Keratinocyte (primary cell): ENCODE results near the gene SYK. TPM values are rescaled to one million over a fixed set of nuclear protein-coding genes. Genes with fewer than 3 reads are reported as not detected.

Source experiments
- DNase-seq: peaks from one replicate; pipeline ENCODE4 v3.0.0-alpha.2; 2011; ENCODE audit warnings: low read depth, missing footprints, low spot score
- FAIRE-seq: peaks from 2 replicates; lab custom pipeline; 2011; peaks lifted over from hg19 to GRCh38; lab: Jason Lieb, UNC
- H2AFZ ChIP-seq: 2 replicates; pipeline ENCODE4 v1.6.0; 2012; ENCODE audit warnings: low read length, control low read depth, inconsistent platforms; ENCODE audit not compliant: control insufficient read depth
- H3K27ac ChIP-seq: 2 replicates; pipeline ENCODE4 v1.5.1; 2011; ENCODE audit warnings: low read length; ENCODE audit not compliant: control insufficient read depth, insufficient read depth
- H3K27me3 ChIP-seq: 3 replicates; pipeline ENCODE4 v1.6.0; 2011; ENCODE audit warnings: low read length; ENCODE audit not compliant: control insufficient read depth, insufficient read depth; ENCODE audit errors: extremely low read depth
- H3K36me3 ChIP-seq, 2 experiments: 2 replicates in 1 of 2; 3 replicates in 1 of 2; pipeline ENCODE4 v1.5.1; 2011; ENCODE audit warnings: low read length in 2 of 2, mild to moderate bottlenecking in 1 of 2; ENCODE audit not compliant: control insufficient read depth in 2 of 2, insufficient read depth in 2 of 2; ENCODE audit errors: extremely low read depth in 1 of 2
- H3K4me1 ChIP-seq: 3 replicates; pipeline ENCODE4 v1.5.1; 2011; ENCODE audit warnings: low read length; ENCODE audit not compliant: control insufficient read depth, insufficient read depth; ENCODE audit errors: extremely low read depth
- H3K4me2 ChIP-seq: 3 replicates; pipeline ENCODE4 v1.6.0; 2011; ENCODE audit warnings: low read depth, low read length; ENCODE audit not compliant: control insufficient read depth, insufficient read depth; ENCODE audit errors: extremely low read depth
- H3K4me3 ChIP-seq, 3 experiments: fragments of 200-600 bp in 1 of 3; sonication (generic) in 1 of 3; 2 replicates in 2 of 3; 3 replicates in 1 of 3; pipeline ENCODE4 v1.5.1; 2011 to 2016; ENCODE audit warnings: low read length in 3 of 3, mild to moderate bottlenecking in 3 of 3, control low read depth in 2 of 3, inconsistent platforms in 1 of 3, low read depth in 1 of 3, mixed read lengths in 1 of 3, mixed run types in 1 of 3, moderate library complexity in 1 of 3; ENCODE audit not compliant: control insufficient read depth in 2 of 3, insufficient read depth in 2 of 3; ENCODE audit errors: extremely low read depth in 1 of 3
- H3K79me2 ChIP-seq: 2 replicates; pipeline ENCODE4 v1.6.0; 2012; ENCODE audit warnings: low read length; ENCODE audit not compliant: control insufficient read depth, insufficient read depth
- H3K9ac ChIP-seq: 3 replicates; pipeline ENCODE4 v1.6.0; 2011; ENCODE audit warnings: low read length; ENCODE audit not compliant: control insufficient read depth, insufficient read depth; ENCODE audit errors: extremely low read depth
- H3K9me1 ChIP-seq: 3 replicates; pipeline ENCODE4 v1.6.0; 2011; ENCODE audit warnings: low read length; ENCODE audit not compliant: control insufficient read depth, insufficient read depth; ENCODE audit errors: extremely low read depth
- H3K9me3 ChIP-seq: 2 replicates; pipeline ENCODE4 v1.5.1; 2012; ENCODE audit warnings: low read depth, low read length; ENCODE audit not compliant: control insufficient read depth
- H4K20me1 ChIP-seq: 3 replicates; pipeline ENCODE4 v1.6.0; 2011; ENCODE audit warnings: low read length; ENCODE audit not compliant: control insufficient read depth, insufficient read depth; ENCODE audit errors: extremely low read depth
- CTCF ChIP-seq, 3 experiments: IDR thresholded peaks in 1 of 3; conservative IDR thresholded peaks in 1 of 3; optimal IDR thresholded peaks in 1 of 3; 2 replicates in 2 of 3; 3 replicates in 1 of 3; pipeline versions ENCODE3 to v1.5.1; 2011; ENCODE audit warnings: low read length in 3 of 3, mild to moderate bottlenecking in 3 of 3, moderate library complexity in 2 of 3, control low read depth in 1 of 3, inconsistent platforms in 1 of 3; ENCODE audit not compliant: insufficient read depth in 2 of 3; ENCODE audit errors: extremely low read depth in 1 of 3
- EZH2 ChIP-seq: IDR thresholded peaks from one replicate; pipeline ENCODE4 v1.6.1; 2012; ENCODE audit warnings: inconsistent platforms, mild to moderate bottlenecking, low read length, moderate library complexity
- dilution Hi-C: fragments of 300-500 bp; cut with MboI; formaldehyde crosslinking; loops from one replicate; pipeline ENCODE4 v1.7.0; 2020; ENCODE audit warnings: low sequenced_read_pairs; ENCODE audit not compliant: extremely low pct_ligation_motif_present
- polyA plus RNA-seq, 5 experiments: library from polyadenylated mRNA; depleted of rRNA in 3 of 5; stranded (reverse) in 3 of 5; stranded (forward) in 1 of 5; unstranded in 1 of 5; fragments of >200 nt; gene quantifications; 1 replicate in 1 of 5; 2 replicates in 3 of 5; 3 replicates in 1 of 5; pipeline versions ENCODE4 v1.2.1 to v1.2.3, GENCODE V29; 2011 to 2012; ENCODE audit warnings: missing spikeins in 2 of 5, low read depth in 1 of 5, low replicate concordance in 1 of 5

The SYK gene
- polyA plus RNA-seq, 1 donor (not counting 4 experiments of a cell fraction or from before 2014, with no cell fraction given), result 2.0 TPM

GRCh38 chr9:90933468-90933867, 131.8 kb downstream of the SYK start:
- H3K9me1 ChIP-seq, result no peaks in the 10 kb centered on the region
- H4K20me1 ChIP-seq, result no peaks in the 10 kb centered on the region
- no peak overlapping the region for H3K4me3 ChIP-seq
- H3K27me3 ChIP-seq, result no peaks in the 10 kb centered on the region
- peaks cover 3% of the 10 kb centered on the region for H3K4me1 ChIP-seq
- dilution Hi-C loops, result no loop called here
- no peak overlapping the region for H3K9ac ChIP-seq
- DNase-seq (no peak), FAIRE-seq (no peak)
- H3K4me2 ChIP-seq, result no peak overlapping the region
- TF ChIP-seq EZH2 (no peak), CTCF (optimal IDR thresholded peaks at IDR 0.05 in 1 of 3, IDR thresholded peaks at IDR 0.05 in 1 of 3, conservative IDR thresholded peaks at IDR 0.05 in 1 of 3; ENCODE audit: extremely low read depth in 1 of 3, insufficient read depth in 2 of 3, low read length in 3 of 3) (no peak)
- H2AFZ ChIP-seq, result no peak overlapping the region
- no peaks in the 10 kb centered on the region for H3K9me3 ChIP-seq
- H3K36me3 ChIP-seq, result no peaks in the 10 kb centered on the region
- no peak overlapping the region for H3K27ac ChIP-seq
- no peaks in the 10 kb centered on the region for H3K79me2 ChIP-seq

GRCh38 chr9:90939351-90939750, 137.7 kb downstream of the SYK start:
- Histone ChIP-seq H3K27me3 (no peaks in the 10 kb centered on the region), H3K4me2 (no peak overlapping the region), H3K36me3 (no peaks in the 10 kb centered on the region), H3K4me3 (no peak overlapping the region), H3K9ac (no peak overlapping the region), H3K27ac (no peak overlapping the region), H3K9me3 (peaks cover 3% of the 10 kb centered on the region), H4K20me1 (no peaks in the 10 kb centered on the region), H3K79me2 (no peaks in the 10 kb centered on the region), H3K4me1 (peaks cover 20% of the 10 kb centered on the region), H3K9me1 (no peaks in the 10 kb centered on the region), H2AFZ (no peak overlapping the region)
- no peak for DNase-seq
- TF ChIP-seq EZH2 (no peak), CTCF (optimal IDR thresholded peaks at IDR 0.05 in 1 of 3, IDR thresholded peaks at IDR 0.05 in 1 of 3, conservative IDR thresholded peaks at IDR 0.05 in 1 of 3; ENCODE audit: extremely low read depth in 1 of 3, insufficient read depth in 2 of 3, low read length in 3 of 3) (no peak)
- dilution Hi-C loops, result no loop called here
- FAIRE-seq, result no peak
